Lower leg skin (tissue), 3 donors: ENCODE data around the gene DCST1.

ENCODE experiments used
- POLR2A ChIP-seq, 2 donors: fragments of 450-650 bp; IDR thresholded peaks; one replicate each; pipeline ENCODE4 v1.6.1; 2016 to 2017; ENCODE audit warnings: antibody characterized with exemption in 2 of 2, mild to moderate bottlenecking in 1 of 2, moderate library complexity in 1 of 2
- TF ChIP-seq, protein P1 (sequence below), 3 donors: fragments of 450-650 bp; IDR thresholded peaks; one replicate each; pipeline ENCODE4 v1.5.1; 2016; ENCODE audit warnings: antibody characterized with exemption in 3 of 3, mild to moderate bottlenecking in 3 of 3, moderate library complexity in 2 of 3

DNA sequence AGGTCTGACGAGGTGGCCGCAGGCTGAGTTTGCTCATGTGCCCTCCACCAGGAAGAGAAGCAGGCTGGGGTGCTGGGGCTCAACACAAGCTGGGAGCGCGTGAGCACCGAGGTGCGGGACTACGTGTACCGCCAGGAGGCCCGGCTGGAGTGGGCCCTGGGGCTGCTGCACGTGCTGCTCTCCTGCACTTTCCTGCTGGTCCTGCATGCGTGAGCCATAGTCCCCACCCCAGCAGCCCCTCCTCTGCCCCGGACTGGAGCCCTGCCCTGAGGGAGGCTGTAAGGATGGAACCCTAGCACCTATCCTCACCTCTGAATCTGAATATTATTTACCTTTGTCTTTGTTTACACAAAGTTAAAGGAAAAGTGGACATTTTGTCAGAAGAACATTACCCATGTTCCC is 9.7 kb downstream of the DCST1 start:
- TF ChIP-seq, protein P1, sequence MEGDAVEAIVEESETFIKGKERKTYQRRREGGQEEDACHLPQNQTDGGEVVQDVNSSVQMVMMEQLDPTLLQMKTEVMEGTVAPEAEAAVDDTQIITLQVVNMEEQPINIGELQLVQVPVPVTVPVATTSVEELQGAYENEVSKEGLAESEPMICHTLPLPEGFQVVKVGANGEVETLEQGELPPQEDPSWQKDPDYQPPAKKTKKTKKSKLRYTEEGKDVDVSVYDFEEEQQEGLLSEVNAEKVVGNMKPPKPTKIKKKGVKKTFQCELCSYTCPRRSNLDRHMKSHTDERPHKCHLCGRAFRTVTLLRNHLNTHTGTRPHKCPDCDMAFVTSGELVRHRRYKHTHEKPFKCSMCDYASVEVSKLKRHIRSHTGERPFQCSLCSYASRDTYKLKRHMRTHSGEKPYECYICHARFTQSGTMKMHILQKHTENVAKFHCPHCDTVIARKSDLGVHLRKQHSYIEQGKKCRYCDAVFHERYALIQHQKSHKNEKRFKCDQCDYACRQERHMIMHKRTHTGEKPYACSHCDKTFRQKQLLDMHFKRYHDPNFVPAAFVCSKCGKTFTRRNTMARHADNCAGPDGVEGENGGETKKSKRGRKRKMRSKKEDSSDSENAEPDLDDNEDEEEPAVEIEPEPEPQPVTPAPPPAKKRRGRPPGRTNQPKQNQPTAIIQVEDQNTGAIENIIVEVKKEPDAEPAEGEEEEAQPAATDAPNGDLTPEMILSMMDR (IDR thresholded peaks at IDR 0.05): no peak
- TF ChIP-seq POLR2A (IDR thresholded peaks at IDR 0.05): no peak
